Measurements from ENCODE around the gene MIEF2.
"Not testable (repeated sequence)": the region's sequence is repeated elsewhere in the genome, so short reads cannot be mapped to it uniquely, and the experiment has no call there.

Gene MIEF2

GRCh38 chr17:18260332-18261145 is at the start of gene MIEF2:
Gene MIEF2, plus strand, starts transcription at chr17:18260662. Its CDS starts 2,059 bp downstream, at chr17:18262721.
- peak; percentile 94 for DNase-seq

- DNase-seq = no peak
These were observed 46.7 kb upstream of the MIEF2 start for GRCh38 chr17:18213666-18214270.

GRCh38 chr17:18216906-18217305 is 43.6 kb upstream of the MIEF2 start:
- DNase-seq = not testable (repeated sequence)

- peak; percentile 75 for DNase-seq
These were observed 42.9 kb upstream of the MIEF2 start for GRCh38 chr17:18217412-18218015.

- no peak for DNase-seq
These were observed 41.6 kb upstream of the MIEF2 start for GRCh38 chr17:18218756-18219415.

GRCh38 chr17:18224053-18224386 is 36.4 kb upstream of the MIEF2 start:
- no peak for DNase-seq

- DNase-seq = no peak
These were observed 35.9 kb upstream of the MIEF2 start for GRCh38 chr17:18224387-18225120.

- DNase-seq = peak; percentile 94
These were observed 35.3 kb upstream of the MIEF2 start, which contains the start of gene LLGL1 for GRCh38 chr17:18225121-18225641. Gene LLGL1, plus strand, starts transcription at chr17:18225635. Its CDS starts 48 bp downstream, at chr17:18225683.

- DNase-seq = peak; percentile 14
These were observed 34.7 kb upstream of the MIEF2 start for GRCh38 chr17:18225642-18226283.

GRCh38 chr17:18226284-18226945 is 34.0 kb upstream of the MIEF2 start:
- DNase-seq = no peak

GRCh38 chr17:18227635-18228034 is 32.8 kb upstream of the MIEF2 start:
- no peak for DNase-seq

- DNase-seq = no peak
These were observed 32.2 kb upstream of the MIEF2 start for GRCh38 chr17:18228176-18228682.

GRCh38 chr17:18229254-18229653 is 31.2 kb upstream of the MIEF2 start:
- DNase-seq = no peak

GRCh38 chr17:18229771-18230170 is 30.7 kb upstream of the MIEF2 start:
- no peak for DNase-seq

- DNase-seq = no peak
These were observed 29.9 kb upstream of the MIEF2 start for GRCh38 chr17:18230288-18231141.

GRCh38 chr17:18231164-18231563 is 29.3 kb upstream of the MIEF2 start:
- no peak for DNase-seq

GRCh38 chr17:18233803-18234518 is 26.5 kb upstream of the MIEF2 start:
- no peak for DNase-seq

GRCh38 chr17:18234853-18235380 is 25.5 kb upstream of the MIEF2 start:
- no peak for DNase-seq

- DNase-seq = no peak
These were observed 24.7 kb upstream of the MIEF2 start for GRCh38 chr17:18235743-18236256.
